ENCODE measurements around the gene ZNF787.

Gene ZNF787

GRCh38 chr19:56085571-56086275, 35.4 kb downstream of the ZNF787 start:
- no peak for DNase-seq

DNA sequence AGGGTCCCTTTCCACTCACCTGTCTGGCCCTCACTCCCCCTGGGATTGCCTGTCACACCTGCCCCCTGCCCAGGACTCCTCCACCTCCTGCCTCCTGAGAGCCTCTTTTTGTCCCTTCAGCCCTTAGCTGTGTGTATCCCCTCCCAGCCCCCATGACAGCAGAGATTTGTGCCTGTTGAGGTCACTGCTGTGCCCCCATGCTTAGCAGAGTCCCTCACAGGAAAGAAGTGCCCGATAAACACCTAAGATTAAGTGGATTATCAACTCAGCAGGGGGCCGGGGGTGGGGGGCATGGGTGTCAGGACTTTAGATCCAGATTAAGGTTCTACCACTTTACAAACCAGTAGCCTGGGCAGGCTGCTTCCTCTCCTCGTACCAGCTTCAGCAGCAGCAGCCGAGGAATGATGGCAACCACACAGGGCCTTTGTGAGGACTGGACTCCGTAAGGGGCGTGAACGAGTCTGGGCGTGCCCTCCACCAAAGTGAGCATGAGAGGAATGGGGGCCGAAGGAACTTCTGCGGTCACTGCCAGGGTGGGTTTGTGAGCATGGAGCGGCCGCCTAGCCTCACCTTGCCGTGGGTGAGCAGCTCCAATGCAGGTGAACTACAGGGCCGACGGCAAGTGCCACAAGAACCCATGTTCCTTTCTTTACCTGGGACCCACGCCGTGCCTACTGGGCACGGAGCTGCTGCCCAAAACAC, 36.1 kb downstream of the ZNF787 start:
- DNase-seq = no peak

DNA sequence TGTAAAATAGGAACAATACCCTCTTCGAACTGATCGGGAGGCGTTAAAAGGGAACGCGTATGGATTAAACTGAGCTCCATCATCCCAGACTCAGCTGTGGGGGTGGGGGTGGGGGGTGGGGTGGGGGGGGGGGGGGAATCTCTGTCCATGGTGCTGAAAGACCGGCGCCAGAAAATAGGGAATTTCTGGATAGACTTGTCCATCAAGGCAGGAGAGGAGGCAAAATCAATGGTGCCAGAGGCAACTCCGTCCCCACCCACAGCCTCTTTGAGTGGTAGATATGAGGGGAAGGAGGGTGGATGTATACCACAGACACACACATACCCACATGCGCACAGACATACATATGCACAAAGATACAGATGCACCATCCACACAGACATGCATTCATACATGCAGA, 37.4 kb downstream of the ZNF787 start:
- no peak for DNase-seq

DNA sequence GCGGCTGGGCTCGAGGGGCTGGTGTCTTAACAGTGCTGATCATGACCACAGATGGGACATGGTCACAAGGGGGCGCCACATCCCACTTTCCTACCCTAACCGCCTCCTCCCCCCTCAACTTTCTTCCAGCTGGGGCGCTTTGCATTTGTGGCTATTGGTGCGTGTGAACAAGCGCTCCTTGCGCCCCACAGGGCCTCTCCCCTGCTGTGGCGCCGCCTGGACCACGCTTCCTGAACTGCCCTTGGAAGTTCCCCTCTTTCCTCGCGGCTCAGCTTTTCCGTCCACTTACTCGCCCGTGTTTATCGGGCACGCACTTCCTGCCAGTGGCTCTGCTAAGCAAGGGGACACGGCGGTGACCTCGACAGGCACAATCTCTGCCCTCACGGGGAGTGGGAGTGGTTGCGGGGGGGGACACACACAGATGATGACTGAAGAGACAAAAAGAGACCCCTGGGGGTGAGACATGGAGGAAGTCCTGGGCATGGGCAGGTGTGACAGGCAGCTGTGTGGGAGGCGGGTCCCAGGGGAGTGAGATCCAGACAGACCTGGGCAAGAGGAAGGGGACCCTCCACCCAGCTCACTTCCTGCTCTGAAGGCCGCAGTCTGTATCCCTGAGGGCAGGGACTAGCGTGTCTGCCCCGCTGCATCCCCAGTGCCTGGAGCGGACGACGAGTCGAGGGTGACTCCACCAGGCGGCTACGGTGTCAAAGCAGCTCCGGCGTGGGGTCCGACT, 40.3 kb downstream of the ZNF787 start:
- DNase-seq = peak; percentile 44 to 67

DNA sequence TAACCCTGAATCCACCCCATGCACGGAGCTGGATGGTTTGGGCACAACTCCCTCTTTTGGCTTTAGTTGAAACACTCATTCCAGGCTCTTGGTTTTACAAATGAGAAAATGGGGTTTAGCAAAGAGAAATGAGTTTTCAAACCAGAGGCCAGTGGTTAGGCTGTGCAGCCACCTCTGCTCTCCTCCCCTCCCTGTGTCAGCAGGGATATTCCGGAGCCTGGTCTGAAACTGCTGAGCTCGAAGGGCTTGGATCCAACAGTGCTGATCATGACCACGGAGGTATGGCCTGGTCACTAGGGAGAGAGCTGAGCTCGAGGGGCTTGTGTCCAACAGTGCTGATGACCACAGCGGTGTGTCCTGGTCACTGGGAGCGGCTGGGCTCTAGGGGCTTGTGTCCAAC, 41.5 kb downstream of the ZNF787 start:
- DNase-seq = no peak

- peak in 1 of 2 experiments; percentile 29 for DNase-seq
These were observed 44.6 kb downstream of the ZNF787 start for GRCh38 chr19:56076498-56076897.

GRCh38 chr19:56071151-56071550, 49.9 kb downstream of the ZNF787 start:
- no peak for DNase-seq

GRCh38 chr19:56069642-56070041, 51.5 kb downstream of the ZNF787 start:
- DNase-seq = no peak

GRCh38 chr19:56066152-56067023, 54.7 kb downstream of the ZNF787 start:
- DNase-seq = peak; percentile 47 to 66

DNA sequence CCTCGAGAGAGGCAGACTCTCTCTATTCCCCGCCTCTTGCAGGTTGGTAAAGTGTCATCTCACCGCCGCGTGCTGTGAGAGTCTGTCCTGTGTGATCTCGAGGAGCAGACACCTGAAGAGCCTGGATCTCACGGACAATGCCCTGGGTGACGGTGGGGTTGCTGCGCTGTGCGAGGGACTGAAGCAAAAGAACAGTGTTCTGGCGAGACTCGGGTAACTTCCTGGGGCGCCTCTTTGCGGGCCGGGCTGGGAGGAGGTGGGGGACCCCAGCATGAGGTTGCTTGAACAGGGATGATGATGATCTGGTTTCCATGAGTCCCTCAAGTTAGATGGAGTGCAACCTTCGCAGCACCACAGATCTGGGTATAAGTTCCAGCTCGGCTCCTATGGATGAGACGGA, 67.5 kb downstream of the ZNF787 start:
- DNase-seq = no peak
